Tibial nerve (tissue), 4 donors: ENCODE results near the gene RTL5.

Experiments used
- CTCF ChIP-seq, 5 experiments: fragments of 200-600 bp in 3 of 5; fragments of 450-650 bp in 2 of 5; sonication (generic) in 3 of 5; IDR thresholded peaks; one replicate each; pipeline ENCODE4 v1.5.1; 2016 to 2019; ENCODE audit warnings: antibody characterized with exemption in 5 of 5, mild to moderate bottlenecking in 3 of 5, moderate library complexity in 2 of 5
- EP300 ChIP-seq, 2 donors: sonication (generic); formaldehyde crosslinking; IDR thresholded peaks; one replicate each; pipeline ENCODE4 v1.6.1; 2017; ENCODE audit warnings: antibody characterized with exemption in 2 of 2, mild to moderate bottlenecking in 1 of 2
- POLR2A ChIP-seq, 2 donors: fragments of 450-650 bp; IDR thresholded peaks; one replicate each; pipeline ENCODE4 v1.6.1; 2017; ENCODE audit warnings: antibody characterized with exemption in 2 of 2, mild to moderate bottlenecking in 2 of 2, moderate library complexity in 2 of 2

GRCh38 chrX:72102760-72103159, 29.0 kb downstream of the RTL5 start:
- TF ChIP-seq CTCF (IDR thresholded peaks at IDR 0.05), result no peak
- TF ChIP-seq EP300 (IDR thresholded peaks at IDR 0.05), result no peak
- TF ChIP-seq POLR2A (IDR thresholded peaks at IDR 0.05), result no peak
